ENCODE measurements around the gene STAMBPL1.

GRCh38 chr10:88861036-88861435 lies 19.0 kb upstream of the STAMBPL1 start:
- TF ChIP-seq, protein P1, sequence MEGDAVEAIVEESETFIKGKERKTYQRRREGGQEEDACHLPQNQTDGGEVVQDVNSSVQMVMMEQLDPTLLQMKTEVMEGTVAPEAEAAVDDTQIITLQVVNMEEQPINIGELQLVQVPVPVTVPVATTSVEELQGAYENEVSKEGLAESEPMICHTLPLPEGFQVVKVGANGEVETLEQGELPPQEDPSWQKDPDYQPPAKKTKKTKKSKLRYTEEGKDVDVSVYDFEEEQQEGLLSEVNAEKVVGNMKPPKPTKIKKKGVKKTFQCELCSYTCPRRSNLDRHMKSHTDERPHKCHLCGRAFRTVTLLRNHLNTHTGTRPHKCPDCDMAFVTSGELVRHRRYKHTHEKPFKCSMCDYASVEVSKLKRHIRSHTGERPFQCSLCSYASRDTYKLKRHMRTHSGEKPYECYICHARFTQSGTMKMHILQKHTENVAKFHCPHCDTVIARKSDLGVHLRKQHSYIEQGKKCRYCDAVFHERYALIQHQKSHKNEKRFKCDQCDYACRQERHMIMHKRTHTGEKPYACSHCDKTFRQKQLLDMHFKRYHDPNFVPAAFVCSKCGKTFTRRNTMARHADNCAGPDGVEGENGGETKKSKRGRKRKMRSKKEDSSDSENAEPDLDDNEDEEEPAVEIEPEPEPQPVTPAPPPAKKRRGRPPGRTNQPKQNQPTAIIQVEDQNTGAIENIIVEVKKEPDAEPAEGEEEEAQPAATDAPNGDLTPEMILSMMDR (conservative IDR thresholded peaks at IDR 0.05; ENCODE audit: low read length), result no peak
- TF ChIP-seq EZH2phosphoT487 (IDR thresholded peaks at IDR 0.05; ENCODE audit: borderline replicate concordance), result no peak
